OCI-LY7 (cell line): ENCODE results near the gene OR4F15.

Experiments
- EZH2phosphoT487 ChIP-seq: fragments of 200-600 bp; sonication (generic); IDR thresholded peaks from 2 replicates; pipeline ENCODE4 v1.6.1; 2018; ENCODE audit warnings: low read depth, borderline replicate concordance, mild to moderate bottlenecking, mixed run types, antibody characterized with exemption, low read length, moderate library complexity, mixed read lengths
- TF ChIP-seq, protein P1 (sequence below): fragments of 200-600 bp; sonication (generic); conservative IDR thresholded peaks from 2 replicates; pipeline ENCODE4 v1.5.1; 2014; ENCODE audit warnings: mild to moderate bottlenecking, antibody characterized with exemption, low read length, moderate library complexity, mixed read lengths

DNA sequence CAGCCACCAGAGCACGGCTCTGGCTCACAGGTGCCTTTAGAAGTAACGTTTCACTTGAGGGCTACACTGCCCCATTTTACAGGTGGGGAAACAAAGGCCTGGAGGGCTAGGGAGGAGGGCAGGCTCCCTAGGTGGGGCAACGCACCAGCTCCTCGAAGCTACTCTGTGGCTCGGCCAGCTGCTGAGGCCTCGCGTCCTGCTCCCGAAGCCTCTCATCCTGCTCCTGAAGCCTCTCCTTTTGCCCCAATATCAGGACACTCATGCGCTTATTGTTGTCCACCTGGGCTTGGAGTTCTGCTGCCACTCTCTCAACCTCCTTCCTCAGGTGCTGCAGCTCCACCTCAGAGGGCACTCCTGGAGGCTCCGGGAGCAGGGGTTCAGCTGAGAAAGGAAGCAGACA lies 36.9 kb upstream of the OR4F15 start:
- TF ChIP-seq, protein P1, sequence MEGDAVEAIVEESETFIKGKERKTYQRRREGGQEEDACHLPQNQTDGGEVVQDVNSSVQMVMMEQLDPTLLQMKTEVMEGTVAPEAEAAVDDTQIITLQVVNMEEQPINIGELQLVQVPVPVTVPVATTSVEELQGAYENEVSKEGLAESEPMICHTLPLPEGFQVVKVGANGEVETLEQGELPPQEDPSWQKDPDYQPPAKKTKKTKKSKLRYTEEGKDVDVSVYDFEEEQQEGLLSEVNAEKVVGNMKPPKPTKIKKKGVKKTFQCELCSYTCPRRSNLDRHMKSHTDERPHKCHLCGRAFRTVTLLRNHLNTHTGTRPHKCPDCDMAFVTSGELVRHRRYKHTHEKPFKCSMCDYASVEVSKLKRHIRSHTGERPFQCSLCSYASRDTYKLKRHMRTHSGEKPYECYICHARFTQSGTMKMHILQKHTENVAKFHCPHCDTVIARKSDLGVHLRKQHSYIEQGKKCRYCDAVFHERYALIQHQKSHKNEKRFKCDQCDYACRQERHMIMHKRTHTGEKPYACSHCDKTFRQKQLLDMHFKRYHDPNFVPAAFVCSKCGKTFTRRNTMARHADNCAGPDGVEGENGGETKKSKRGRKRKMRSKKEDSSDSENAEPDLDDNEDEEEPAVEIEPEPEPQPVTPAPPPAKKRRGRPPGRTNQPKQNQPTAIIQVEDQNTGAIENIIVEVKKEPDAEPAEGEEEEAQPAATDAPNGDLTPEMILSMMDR, result no peak
- no peak for TF ChIP-seq EZH2phosphoT487
